Stimulated activated CD4-positive, alpha-beta T cell treated with anti-CD3 and anti-CD28 coated beads, TNF-alpha, amount 100 ng/mL, for 4 hours (primary cell): ENCODE measurements around the gene SNX27.
A peak's percentile ranks its signal among the peaks of the same experiment; 100 is the strongest.

Experiments
- DNase-seq, 3 experiments: peaks; one replicate each; pipeline ENCODE4 v3.0.0-alpha.2; 2020; ENCODE audit warnings: low read depth in 3 of 3

Gene SNX27

GRCh38 chr1:151611832-151612500 lies at the start of gene SNX27:
Gene SNX27 (plus strand): TSS chr1:151612050. CDS start chr1:151612202, 152 bp downstream.
- DNase-seq, result peak; percentile 78 to 81 (median 79)

DNA sequence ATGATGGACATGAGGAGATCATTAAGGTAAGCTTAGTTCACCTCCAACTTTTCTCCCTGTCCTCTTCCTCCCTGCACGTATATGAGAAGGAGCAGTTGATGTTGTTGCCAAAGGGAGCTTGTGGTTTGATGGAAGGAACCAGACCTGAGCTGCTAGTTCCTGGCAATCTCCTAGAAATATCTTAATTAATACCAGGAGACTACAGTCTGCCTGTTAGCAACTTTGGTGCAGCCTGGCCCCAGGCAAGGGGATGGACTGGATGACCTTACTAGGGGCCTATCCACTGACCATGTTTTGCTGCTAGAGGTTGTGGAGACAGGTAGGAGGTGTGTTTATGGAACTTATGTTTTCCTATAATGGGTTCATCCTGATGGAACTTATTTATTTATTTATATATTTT lies 49.2 kb upstream of the SNX27 start:
- DNase-seq, result no peak

GRCh38 chr1:151563376-151563775 lies 48.5 kb upstream of the SNX27 start:
- no peak for DNase-seq

DNA sequence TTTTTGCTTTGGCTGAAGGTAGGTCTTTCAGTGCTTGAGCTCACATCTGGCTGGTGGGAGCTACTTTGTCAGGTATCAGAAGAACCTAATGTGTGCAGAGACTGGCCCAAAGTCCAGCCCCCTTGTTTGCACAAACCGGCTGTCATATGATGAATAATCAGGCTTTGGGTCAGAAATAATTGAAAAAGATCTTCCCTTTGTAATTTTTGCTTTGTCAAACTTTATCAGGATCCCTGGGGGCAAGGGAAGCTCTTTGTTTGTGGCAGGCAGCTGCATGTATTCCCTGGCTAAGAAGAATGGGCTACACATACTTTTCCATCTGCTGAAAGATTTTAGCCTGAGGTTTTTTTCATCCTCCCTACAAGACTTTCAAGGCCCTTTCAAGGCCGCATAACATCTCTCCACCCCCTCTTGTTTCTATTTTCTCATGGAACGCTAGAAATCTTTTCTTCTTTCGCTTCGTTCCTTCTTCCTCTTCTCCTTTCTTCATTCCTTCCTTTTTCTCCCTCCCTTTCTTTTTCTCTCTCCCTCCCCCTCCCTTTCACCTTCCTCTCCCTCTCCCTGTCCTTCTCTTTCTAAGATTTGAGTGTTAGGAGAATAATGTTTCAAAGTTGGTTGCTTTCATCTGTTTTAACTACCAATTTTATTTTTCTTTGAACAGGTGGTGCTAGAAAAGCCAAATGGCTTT lies 46.2 kb upstream of the SNX27 start:
- DNase-seq, result no peak

- peak in 1 of 3 experiments; percentile 3 for DNase-seq
Measured at GRCh38 chr1:151568626-151569088, 43.2 kb upstream of the SNX27 start.

DNA sequence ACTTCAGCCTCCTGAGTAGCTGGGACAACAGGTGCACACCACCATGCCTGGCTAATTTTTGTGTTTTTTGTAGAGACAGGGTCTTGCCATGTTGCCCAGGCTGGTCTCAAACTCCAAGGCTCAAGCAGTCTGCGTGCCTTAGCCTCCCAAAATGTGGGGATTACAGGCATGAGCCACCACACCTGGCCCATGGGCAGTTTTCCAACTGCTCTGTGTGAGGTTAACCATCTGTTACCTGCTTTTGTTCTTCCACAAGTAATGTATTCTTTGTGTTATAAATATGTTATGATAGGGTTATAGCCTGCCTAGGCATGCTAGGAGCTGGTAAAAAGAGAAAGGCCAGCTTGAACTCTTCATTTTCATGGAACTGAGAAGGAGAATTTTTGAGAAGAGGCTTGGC lies 41.0 kb upstream of the SNX27 start:
- DNase-seq, result no peak

- no peak for DNase-seq
Measured at GRCh38 chr1:151574575-151575529, 37.0 kb upstream of the SNX27 start.

DNA sequence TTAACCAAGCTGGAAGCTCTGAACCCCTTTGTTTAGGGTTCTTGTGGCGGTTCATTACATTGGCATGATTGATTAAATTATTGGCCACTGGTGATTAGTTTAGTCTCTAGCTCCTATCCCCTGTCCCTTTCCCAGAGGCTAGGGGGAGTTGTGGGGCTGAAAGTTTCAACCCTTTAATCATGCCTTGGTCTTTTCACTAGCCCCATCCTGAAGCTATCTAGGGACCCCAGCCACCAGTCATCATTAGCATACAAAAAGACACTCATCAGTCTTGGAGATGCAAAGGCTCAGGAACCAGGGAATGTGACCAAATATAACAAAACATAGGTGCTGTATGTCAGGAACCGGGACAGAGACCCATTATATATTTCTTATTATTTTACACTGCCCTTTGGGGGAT lies 34.7 kb upstream of the SNX27 start:
- DNase-seq, result no peak

- no peak for DNase-seq
Measured at GRCh38 chr1:151578941-151579340, 32.9 kb upstream of the SNX27 start.

DNA sequence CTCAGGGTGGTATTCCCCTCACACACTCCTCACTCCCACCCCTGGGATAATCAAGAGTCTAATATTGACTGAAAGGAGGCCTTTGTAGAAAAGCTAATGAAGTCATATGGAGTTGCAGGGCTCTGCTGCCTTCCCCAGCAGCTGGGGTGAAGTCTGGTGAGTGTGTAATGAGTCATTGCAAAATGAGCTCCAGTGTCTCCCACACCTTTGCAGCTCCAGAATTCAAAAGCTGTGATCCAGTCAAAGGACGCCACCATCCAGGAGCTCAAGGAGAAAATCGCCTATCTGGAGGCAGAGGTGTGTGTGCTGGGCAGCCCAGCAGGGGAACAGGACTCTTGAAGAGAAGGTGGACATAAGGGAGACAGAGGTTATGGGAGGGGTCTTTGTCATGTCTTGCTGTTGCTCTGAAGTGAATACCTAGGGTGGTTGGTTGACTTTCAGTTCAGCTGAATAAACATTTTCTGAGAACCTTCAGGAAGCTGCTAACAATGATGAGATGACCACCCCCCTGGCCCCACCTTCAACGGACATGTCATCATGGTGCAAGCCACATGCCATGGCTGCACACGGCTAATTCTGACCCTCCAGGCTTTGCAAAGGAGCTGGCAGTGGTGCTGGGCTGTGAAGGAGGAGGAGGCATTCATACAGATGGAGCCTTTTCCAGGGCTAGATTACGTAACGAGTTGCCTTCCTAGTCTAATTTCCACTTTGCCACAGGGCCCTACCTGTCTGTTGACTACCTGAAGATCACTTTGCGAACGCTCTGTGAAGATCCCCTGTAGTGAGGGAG lies 32.2 kb upstream of the SNX27 start:
- no peak for DNase-seq

GRCh38 chr1:151581451-151581850 lies 30.4 kb upstream of the SNX27 start:
- no peak for DNase-seq

DNA sequence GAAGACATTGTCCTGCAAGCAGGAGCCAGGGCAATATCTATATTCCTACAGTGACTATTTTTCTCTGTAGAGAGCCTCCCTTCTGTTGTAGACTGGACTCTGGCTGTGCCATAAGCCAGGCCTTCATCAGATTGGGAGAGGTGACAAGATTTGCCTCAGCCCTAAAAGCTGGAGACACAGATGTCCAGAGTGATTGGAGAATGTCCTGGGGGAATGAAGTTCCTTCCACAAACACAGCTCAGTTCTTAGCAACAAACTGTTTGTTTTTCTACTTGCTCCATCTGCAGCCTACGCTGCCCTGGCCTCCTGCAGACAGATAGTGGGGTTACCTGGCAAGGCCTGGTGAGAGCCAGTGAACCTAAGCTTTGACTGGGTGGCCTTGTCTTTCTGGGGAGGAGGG lies 29.9 kb upstream of the SNX27 start:
- no peak for DNase-seq

GRCh38 chr1:151583796-151584195 lies 28.1 kb upstream of the SNX27 start:
- DNase-seq, result no peak

- no peak for DNase-seq
Measured at GRCh38 chr1:151584278-151584677, 27.6 kb upstream of the SNX27 start.

- DNase-seq, result no peak
Measured at GRCh38 chr1:151584780-151585179, 27.1 kb upstream of the SNX27 start.

- DNase-seq, result no peak
Measured at GRCh38 chr1:151585622-151586021, 26.2 kb upstream of the SNX27 start.

DNA sequence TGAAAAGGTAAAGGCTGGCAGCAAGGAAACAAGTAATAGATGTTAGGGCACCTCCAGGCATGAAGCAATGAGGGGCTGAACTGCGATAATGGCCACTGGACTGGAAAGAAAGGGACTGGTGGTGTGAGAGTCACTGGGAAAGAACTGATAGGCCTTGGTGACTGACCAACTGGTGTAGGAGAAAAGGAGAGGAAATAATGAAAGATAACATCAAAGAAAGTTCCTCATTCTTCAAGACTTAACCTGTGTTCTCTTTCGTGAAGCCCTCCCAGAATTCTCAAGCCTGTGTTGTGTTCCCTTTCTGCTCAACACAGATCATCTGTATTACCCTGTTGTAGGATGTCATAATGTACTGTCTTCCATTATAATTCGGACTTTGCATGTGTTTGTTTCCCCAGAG lies 20.9 kb upstream of the SNX27 start:
- no peak for DNase-seq

- no peak for DNase-seq
Measured at GRCh38 chr1:151593730-151594129, 18.1 kb upstream of the SNX27 start.

DNA sequence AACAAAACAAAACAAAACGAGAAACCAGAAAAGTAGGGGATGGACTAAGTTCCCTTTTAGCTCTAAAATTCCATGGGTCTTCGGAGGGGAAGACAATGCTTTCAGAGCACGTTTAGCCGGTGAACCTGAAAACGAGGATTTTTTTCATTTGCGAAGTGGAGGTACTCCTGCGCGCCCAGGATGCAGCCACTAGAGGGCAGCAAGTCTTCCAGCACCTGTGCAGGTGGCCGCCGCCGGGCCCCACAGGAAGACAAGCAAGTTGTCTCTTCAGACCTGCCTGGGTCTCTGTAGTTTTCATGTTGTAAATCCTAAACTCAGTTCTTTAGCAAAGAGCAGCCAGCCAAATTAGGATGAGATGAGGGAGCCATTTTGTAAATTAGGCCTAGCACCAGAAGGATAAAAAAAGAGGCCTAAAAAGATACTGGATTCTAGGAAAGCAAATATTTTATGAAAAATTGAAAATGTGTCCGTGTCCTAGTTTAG lies 17.7 kb upstream of the SNX27 start:
- DNase-seq, result peak; percentile 67 to 74 (median 71)

DNA sequence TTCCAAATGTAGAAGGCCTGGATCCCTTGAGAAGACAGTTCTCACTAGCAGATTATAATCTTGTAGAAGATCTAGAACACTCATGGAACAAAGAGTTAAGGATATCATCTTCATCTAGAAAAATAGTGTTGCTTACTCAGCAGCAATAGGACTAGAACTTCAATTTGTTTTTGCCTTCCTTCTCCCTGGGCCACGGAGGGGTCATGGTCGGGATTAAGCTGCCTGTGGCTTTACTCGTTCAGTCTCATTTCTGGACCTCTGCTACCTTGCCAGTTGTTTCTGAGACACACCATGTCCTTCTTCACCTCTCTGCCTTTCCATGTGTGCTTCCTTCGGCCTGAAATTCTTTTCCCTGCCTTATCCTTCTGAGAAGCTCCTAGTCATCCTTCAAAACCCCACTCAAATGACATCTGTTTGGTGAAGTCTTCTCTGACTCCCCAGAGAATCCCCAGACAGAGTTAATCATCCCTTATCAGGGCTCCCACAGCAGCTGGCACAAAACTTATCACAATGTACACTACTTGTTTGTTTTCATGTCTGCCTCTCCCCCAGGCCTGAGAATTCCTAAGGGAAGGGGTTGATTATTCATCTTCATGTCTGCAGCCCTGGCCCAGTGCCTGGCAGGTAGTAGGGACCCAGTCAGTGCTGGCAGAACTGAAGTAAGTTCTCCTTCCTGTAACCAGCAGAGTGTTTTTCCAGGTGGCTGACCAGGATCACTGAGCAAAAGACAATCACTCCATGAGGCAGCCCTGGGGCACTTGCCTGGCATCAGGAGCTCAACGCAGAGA lies 15.5 kb upstream of the SNX27 start:
- DNase-seq, result no peak
